Cardiac fibroblast (primary cell): ENCODE results near the gene SEMA5B.

ENCODE experiments used
- DNase-seq, 2 donors: peaks; one replicate each; pipeline versions ENCODE4 v3.0.0 to v3.0.0-alpha.2; 2010; ENCODE audit warnings: low read depth in 2 of 2
- H3K4me3 ChIP-seq, 2 donors: replicated peaks in 1 of 2; 1 replicate in 1 of 2; 2 replicates in 1 of 2; pipeline ENCODE4 v1.5.1; 2011; ENCODE audit warnings: low read depth in 2 of 2, low read length in 2 of 2, mild to moderate bottlenecking in 2 of 2, moderate library complexity in 1 of 2
- CTCF ChIP-seq: IDR thresholded peaks from one replicate; pipeline ENCODE4 v1.5.1; 2011; ENCODE audit warnings: low read depth, mild to moderate bottlenecking, low read length, inconsistent platforms

SEMA5B gene

GRCh38 chr3:122921791-122922651 lies 105.5 kb downstream of the SEMA5B start:
- TF ChIP-seq CTCF: no peak
- no peak for DNase-seq
- no peak overlapping the region for H3K4me3 ChIP-seq

- no peak for DNase-seq
- TF ChIP-seq CTCF: no peak
- H3K4me3 ChIP-seq: no peak overlapping the region
Measured at GRCh38 chr3:122920986-122921385, 106.6 kb downstream of the SEMA5B start.

GRCh38 chr3:122919291-122919610 lies 108.3 kb downstream of the SEMA5B start:
- DNase-seq: no peak
- no peak overlapping the region for H3K4me3 ChIP-seq
- TF ChIP-seq CTCF: no peak

- TF ChIP-seq CTCF: no peak
- DNase-seq: peak; percentile 10 to 11
- no peak overlapping the region for H3K4me3 ChIP-seq
Measured at GRCh38 chr3:122918576-122919290, 108.8 kb downstream of the SEMA5B start.

- no peak for DNase-seq
- no peak for TF ChIP-seq CTCF
- H3K4me3 ChIP-seq: no peak overlapping the region
Measured at GRCh38 chr3:122917412-122917811, 110.2 kb downstream of the SEMA5B start.

- DNase-seq: no peak
- TF ChIP-seq CTCF: no peak
- H3K4me3 ChIP-seq: no peak overlapping the region
Measured at GRCh38 chr3:122916580-122916979, 111.0 kb downstream of the SEMA5B start.
